Chondrocyte (in vitro differentiated cells): ENCODE measurements around the gene MRGPRG. TPM values are rescaled to one million over a fixed set of nuclear protein-coding genes. Genes with fewer than 3 reads are reported as not detected.
"Not testable (repeated sequence)": the region's sequence is repeated elsewhere in the genome, so short reads cannot be mapped to it uniquely, and the experiment has no call there.

Source experiments
- DNase-seq: peaks from one replicate; pipeline ENCODE4 v3.0.0; 2021; ENCODE audit warnings: mixed read lengths, low spot score
- H3K27ac Mint-ChIP-seq: one replicate; pipeline ENCODE4 v1.8.0; 2021; ENCODE audit warnings: mild to moderate bottlenecking, moderate library complexity, mixed read lengths; ENCODE audit not compliant: unreplicated experiment
- H3K27me3 Mint-ChIP-seq: 2 replicates; pipeline ENCODE4 v1.8.0; 2021; ENCODE audit warnings: low read depth, mixed read lengths
- H3K36me3 Mint-ChIP-seq: 2 replicates; pipeline ENCODE4 v1.8.0; 2021; ENCODE audit warnings: low read depth, mixed read lengths
- H3K4me1 Mint-ChIP-seq: 2 replicates; pipeline ENCODE4 v1.8.0; 2021; ENCODE audit warnings: low read depth, mild to moderate bottlenecking, mixed read lengths
- H3K4me3 Mint-ChIP-seq: one replicate; pipeline ENCODE4 v1.8.0; 2021; ENCODE audit warnings: mild to moderate bottlenecking, moderate library complexity, mixed read lengths; ENCODE audit not compliant: unreplicated experiment
- H3K9me3 Mint-ChIP-seq: 2 replicates; pipeline ENCODE4 v1.8.0; 2021; ENCODE audit warnings: low read depth, mixed read lengths
- long read RNA-seq: library from polyadenylated mRNA; stranded (forward); transcript quantifications from one replicate; pipeline ENCODE4 v2.0.0, GENCODE V29; 2021
- total RNA-seq: library from RNA; stranded (reverse); gene quantifications from 3 replicates; pipeline ENCODE4 v1.2.1, GENCODE V29; 2021
- TF ChIP-seq, protein P1 (sequence below): fragments of 200-600 bp; sonication (generic); IDR thresholded peaks from 2 replicates; pipeline ENCODE4 v1.5.0; 2021; ENCODE audit warnings: antibody characterized with exemption, mild to moderate bottlenecking, moderate library complexity

The MRGPRG gene, protein sequence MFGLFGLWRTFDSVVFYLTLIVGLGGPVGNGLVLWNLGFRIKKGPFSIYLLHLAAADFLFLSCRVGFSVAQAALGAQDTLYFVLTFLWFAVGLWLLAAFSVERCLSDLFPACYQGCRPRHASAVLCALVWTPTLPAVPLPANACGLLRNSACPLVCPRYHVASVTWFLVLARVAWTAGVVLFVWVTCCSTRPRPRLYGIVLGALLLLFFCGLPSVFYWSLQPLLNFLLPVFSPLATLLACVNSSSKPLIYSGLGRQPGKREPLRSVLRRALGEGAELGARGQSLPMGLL
- not detected in 3 replicates for total RNA-seq
- long read RNA-seq = 0 reads

DNA sequence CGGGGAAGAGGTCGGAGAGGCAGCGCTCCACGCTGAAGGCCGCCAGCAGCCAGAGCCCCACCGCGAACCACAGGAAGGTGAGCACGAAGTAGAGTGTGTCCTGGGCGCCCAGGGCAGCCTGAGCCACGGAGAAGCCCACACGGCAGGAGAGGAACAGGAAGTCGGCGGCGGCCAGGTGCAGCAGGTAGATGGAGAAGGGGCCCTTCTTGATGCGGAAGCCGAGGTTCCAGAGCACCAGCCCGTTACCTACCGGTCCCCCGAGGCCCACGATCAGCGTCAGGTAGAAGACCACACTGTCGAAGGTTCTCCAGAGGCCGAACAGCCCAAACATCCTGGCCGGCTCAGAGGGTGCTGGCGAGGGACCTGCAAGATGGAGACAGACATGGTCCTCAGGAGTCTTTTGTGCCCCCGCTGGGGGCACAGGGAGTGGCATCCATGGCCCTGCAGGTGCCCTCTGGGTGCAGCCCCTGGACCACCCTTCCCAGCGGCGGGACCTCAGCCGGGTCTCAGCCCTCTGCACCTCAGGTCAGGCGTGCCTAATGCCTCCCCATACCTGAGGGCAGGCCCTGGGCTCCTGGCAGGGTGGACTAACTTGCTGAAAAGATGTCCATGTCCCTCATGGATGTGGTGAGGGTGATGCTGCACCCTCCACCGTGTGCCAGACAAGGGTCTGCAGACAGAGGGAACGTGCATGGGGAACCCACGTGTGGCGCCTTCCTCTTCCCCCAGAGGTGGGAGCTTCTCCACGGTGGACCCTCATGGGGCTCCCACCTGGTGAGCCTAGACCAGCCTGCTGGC lies at the start of gene MRGPRG:
Gene MRGPRG (minus strand): TSS at position 331 of the 798 bp plus-strand sequence. CDS start 0 bp downstream, at position 331.
- Mint-ChIP-seq H3K4me1 (peaks cover 6% of the 10 kb centered on the region), H3K36me3 (no peaks in the 10 kb centered on the region), H3K27ac (no peak within 1 kb of the TSS), H3K9me3 (no peaks in the 10 kb centered on the region), H3K4me3 (no peak within 1 kb of the TSS), H3K27me3 (peaks cover 26% of the 10 kb centered on the region)
- peak; percentile 91 for DNase-seq
- TF ChIP-seq, protein P1, sequence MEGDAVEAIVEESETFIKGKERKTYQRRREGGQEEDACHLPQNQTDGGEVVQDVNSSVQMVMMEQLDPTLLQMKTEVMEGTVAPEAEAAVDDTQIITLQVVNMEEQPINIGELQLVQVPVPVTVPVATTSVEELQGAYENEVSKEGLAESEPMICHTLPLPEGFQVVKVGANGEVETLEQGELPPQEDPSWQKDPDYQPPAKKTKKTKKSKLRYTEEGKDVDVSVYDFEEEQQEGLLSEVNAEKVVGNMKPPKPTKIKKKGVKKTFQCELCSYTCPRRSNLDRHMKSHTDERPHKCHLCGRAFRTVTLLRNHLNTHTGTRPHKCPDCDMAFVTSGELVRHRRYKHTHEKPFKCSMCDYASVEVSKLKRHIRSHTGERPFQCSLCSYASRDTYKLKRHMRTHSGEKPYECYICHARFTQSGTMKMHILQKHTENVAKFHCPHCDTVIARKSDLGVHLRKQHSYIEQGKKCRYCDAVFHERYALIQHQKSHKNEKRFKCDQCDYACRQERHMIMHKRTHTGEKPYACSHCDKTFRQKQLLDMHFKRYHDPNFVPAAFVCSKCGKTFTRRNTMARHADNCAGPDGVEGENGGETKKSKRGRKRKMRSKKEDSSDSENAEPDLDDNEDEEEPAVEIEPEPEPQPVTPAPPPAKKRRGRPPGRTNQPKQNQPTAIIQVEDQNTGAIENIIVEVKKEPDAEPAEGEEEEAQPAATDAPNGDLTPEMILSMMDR = no peak

DNA sequence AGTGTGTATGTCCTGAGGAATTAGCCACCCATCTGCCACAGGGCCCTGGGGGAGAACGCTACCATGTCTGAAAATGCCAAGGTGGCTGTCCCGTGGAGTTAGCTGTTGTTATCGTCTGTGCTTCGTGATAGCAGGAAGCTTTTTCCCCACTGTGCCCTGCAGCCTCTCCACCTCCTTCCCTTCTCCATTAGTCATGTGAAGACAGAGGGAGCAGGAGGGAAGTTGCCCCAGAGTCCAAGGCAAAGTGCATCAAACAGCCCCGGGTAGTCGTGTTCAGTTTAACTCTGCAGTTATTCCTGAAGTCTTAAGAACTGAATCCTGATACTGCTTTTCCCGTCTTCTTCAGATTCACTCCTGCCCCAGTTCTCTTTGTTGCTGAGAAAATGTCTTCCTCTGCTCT lies 43.9 kb upstream of the MRGPRG start:
- not testable (repeated sequence) for H3K4me1 Mint-ChIP-seq, H3K36me3 Mint-ChIP-seq, DNase-seq, H3K9me3 Mint-ChIP-seq, H3K27me3 Mint-ChIP-seq, H3K4me3 Mint-ChIP-seq, H3K27ac Mint-ChIP-seq

DNA sequence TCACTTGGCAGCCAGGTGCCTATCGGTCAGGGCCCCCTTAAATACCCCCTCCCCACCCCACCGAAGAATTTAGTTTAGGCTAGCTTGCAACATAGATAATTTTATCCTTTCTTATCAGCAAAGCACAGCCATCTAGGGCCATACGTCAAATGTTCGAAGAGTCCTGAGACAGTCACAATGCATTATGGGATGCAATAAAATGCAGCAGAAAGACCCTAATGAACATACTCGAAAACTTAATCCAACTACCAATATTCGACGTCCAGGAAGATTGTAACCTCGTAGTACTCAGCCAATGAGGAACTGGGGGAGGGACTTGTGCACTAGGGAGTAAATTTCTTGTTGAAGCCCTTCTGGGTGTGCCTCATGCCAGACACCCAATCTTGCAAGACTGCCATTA lies 43.2 kb upstream of the MRGPRG start:
- not testable (repeated sequence) for H3K27me3 Mint-ChIP-seq, H3K4me3 Mint-ChIP-seq, H3K27ac Mint-ChIP-seq

DNA sequence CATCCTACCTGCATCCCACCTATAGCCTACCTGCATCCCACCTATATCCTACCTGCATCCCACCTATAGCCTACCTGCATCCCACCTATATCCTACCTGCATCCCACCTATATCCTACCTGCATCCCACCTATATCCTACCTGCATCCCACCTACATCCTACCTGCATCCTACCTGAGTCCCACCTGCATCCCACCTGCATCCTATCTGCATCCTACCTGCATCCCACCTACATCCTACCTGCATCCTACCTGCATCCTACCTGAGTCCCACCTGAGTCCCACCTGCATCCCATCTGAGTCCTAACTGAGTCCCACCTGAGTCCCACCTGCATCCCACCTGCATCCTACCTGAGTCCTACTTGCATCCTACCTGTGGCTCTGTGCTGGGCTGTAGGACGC lies 38.9 kb upstream of the MRGPRG start:
- not testable (repeated sequence) for DNase-seq, H3K4me1 Mint-ChIP-seq, H3K27ac Mint-ChIP-seq, H3K27me3 Mint-ChIP-seq, H3K36me3 Mint-ChIP-seq, H3K4me3 Mint-ChIP-seq, H3K9me3 Mint-ChIP-seq

More for the DNA sequence above, 43.2 kb upstream of the MRGPRG start:
- H3K36me3 Mint-ChIP-seq, H3K9me3 Mint-ChIP-seq, DNase-seq, H3K4me1 Mint-ChIP-seq: not testable (repeated sequence)

DNA sequence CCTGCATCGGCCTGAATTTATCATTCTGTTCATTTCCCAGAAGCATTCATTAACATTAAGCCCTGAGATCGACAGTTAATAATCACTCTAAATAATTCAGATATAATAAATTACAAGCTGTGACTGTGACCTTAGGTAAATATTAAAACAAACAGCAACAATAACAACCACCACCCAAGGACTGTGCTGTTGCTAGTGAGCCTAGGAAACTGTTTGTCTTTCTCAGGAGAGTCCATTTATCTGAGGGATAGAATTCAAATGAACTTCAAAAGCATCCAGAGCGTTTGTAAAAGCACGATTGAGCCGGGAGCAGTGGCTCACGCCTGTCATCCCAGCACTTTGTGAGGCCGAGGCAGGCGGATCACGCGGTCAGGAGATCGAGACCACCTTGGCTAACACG lies 36.6 kb upstream of the MRGPRG start:
- H3K36me3 Mint-ChIP-seq, H3K27ac Mint-ChIP-seq, DNase-seq, H3K4me3 Mint-ChIP-seq, H3K4me1 Mint-ChIP-seq, H3K9me3 Mint-ChIP-seq, H3K27me3 Mint-ChIP-seq: not testable (repeated sequence)

DNA sequence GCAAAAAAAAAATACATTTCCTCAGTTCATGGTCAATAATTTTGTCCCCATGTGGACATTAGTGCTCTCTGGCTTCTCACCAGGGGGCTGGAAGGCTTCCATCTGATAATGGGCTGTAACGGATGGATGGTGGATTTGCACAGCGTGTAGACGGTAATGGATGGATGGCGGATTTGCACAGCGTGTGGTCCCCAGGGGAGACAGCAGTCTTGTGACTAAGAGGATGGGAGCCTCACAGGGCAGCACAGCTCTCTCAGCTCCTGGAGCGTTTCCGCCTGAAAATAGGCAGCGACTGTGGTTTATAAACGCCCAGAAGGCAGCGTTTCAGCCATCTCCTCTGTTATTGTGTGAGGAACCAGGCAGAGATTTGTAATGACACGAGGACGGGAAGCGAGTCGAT lies 36.2 kb upstream of the MRGPRG start:
- not testable (repeated sequence) for H3K27ac Mint-ChIP-seq, H3K27me3 Mint-ChIP-seq, H3K36me3 Mint-ChIP-seq, H3K4me1 Mint-ChIP-seq, H3K4me3 Mint-ChIP-seq, DNase-seq, H3K9me3 Mint-ChIP-seq

DNA sequence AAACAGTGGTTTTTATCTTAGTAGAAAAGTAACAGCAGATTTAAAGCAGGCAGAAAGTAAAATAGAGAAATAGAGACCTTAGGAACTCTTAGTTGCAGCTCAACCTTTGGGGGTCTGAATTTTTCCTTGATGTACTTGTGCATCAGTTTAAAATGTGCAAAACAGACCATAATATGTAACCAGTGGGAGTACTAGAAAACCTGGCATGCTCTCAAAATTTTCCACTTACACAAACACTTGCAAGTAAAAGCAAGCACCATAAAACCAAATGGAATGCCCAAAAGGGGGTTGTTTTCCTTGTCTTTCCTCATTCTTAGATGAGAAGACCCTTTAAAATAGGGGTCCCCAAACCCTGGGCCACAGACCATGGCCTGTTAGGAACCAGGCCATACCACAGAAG lies 26.5 kb upstream of the MRGPRG start:
- Mint-ChIP-seq H3K36me3 (no peaks in the 10 kb centered on the region), H3K27ac (no peak overlapping the region), H3K4me1 (no peaks in the 10 kb centered on the region), H3K9me3 (no peaks in the 10 kb centered on the region), H3K27me3 (peaks cover 28% of the 10 kb centered on the region), H3K4me3 (no peak overlapping the region)
- no peak for DNase-seq
- TF ChIP-seq, protein P1 = no peak
